K562 (cell line): ENCODE results near the gene SLC1A5. TPM values are rescaled to one million over a fixed set of nuclear protein-coding genes. Genes with fewer than 3 reads are reported as not detected.
A peak's percentile ranks its signal among the peaks of the same experiment; 100 is the strongest.

Experiments used
- FOXA3 ChIP-seq, 2 experiments: fragments of 450-650 bp in 1 of 2; sonication (generic) in 1 of 2; formaldehyde crosslinking; IDR thresholded peaks in 1 of 2; conservative IDR thresholded peaks in 1 of 2; 2 replicates each; pipeline versions ENCODE4 v1.4.0 to v1.8.0; 2020 to 2022; ENCODE audit warnings: mild to moderate bottlenecking in 2 of 2, missing genetic modification reagents in 1 of 2
- FOXM1 ChIP-seq, 2 experiments: fragments of 450-650 bp in 1 of 2; sonication (generic) in 1 of 2; formaldehyde crosslinking in 1 of 2; IDR thresholded peaks; 2 replicates each; pipeline versions ENCODE4 v1.6.1 to v1.9.0; 2017 to 2022; ENCODE audit warnings: low read depth in 2 of 2, mild to moderate bottlenecking in 2 of 2, missing genetic modification reagents in 1 of 2, moderate library complexity in 1 of 2
- HEY1 ChIP-seq: fragments of 250-450 bp; sonication (Bioruptor Pico); IDR thresholded peaks from 2 replicates; pipeline ENCODE4 v1.5.0; 2020; ENCODE audit warnings: mild to moderate bottlenecking, moderate library complexity, borderline replicate concordance
- HSF4 ChIP-seq: fragments of 250-450 bp; sonication (Bioruptor Pico); IDR thresholded peaks from 2 replicates; pipeline ENCODE4 v2.1.2; 2022; ENCODE audit warnings: mild to moderate bottlenecking, moderate library complexity, borderline replicate concordance
- ILF3 ChIP-seq: fragments of 450-650 bp; IDR thresholded peaks from 2 replicates; pipeline ENCODE4 v1.6.1; 2018; ENCODE audit warnings: antibody characterized with exemption, mild to moderate bottlenecking, moderate library complexity, borderline replicate concordance
- MYNN ChIP-seq, 2 experiments: sonication (generic); formaldehyde crosslinking in 1 of 2; IDR thresholded peaks; 2 replicates each; pipeline versions ENCODE4 v1.5.0 to v1.6.1; 2016 to 2020; ENCODE audit warnings: antibody characterized with exemption in 1 of 2, missing genetic modification reagents in 1 of 2
- NFATC3 ChIP-seq: fragments of 450-650 bp; IDR thresholded peaks from 2 replicates; pipeline ENCODE4 v1.6.1; 2017; ENCODE audit warnings: mild to moderate bottlenecking
- POU5F1 ChIP-seq: fragments of 150-350 bp; IDR thresholded peaks from 2 replicates; pipeline ENCODE4 v1.6.1; 2014; ENCODE audit warnings: borderline replicate concordance, low read length, low read depth, mild to moderate bottlenecking; ENCODE audit not compliant: partially characterized antibody
- PYGO2 ChIP-seq: fragments of 450-650 bp; IDR thresholded peaks from 2 replicates; pipeline ENCODE4 v1.6.1; 2016; ENCODE audit warnings: mild to moderate bottlenecking, missing genetic modification characterization, moderate library complexity, missing compliant biosample characterization
- RBBP5 ChIP-seq: fragments of 200-600 bp; sonication (generic); IDR thresholded peaks from 2 replicates; pipeline ENCODE4 v1.6.1; 2012; ENCODE audit warnings: borderline replicate concordance, mild to moderate bottlenecking, low read length, control low read depth, inconsistent platforms; ENCODE audit not compliant: insufficient read depth, poor library complexity, severe bottlenecking
- SRSF7 ChIP-seq: fragments of 200-400 bp; formaldehyde crosslinking; optimal IDR thresholded peaks from 2 replicates; pipeline ENCODE3; 2017; ENCODE audit warnings: mild to moderate bottlenecking, low read depth, low read length
- WHSC1 ChIP-seq: IDR thresholded peaks from one replicate; pipeline ENCODE4 v1.6.1; 2012; ENCODE audit warnings: low read length, control low read depth, inconsistent platforms
- ZNF133 ChIP-seq: fragments of 250-450 bp; sonication (Bioruptor Pico); IDR thresholded peaks from 2 replicates; pipeline ENCODE4 v1.4.0; 2020; ENCODE audit warnings: mild to moderate bottlenecking
- ZNF436 ChIP-seq: fragments of 250-450, 450-650 bp; sonication (Bioruptor Pico); formaldehyde crosslinking; IDR thresholded peaks from 2 replicates; pipeline ENCODE4 v1.7.0; 2020; ENCODE audit warnings: mild to moderate bottlenecking
- ZNF695 ChIP-seq: fragments of 450-650 bp; formaldehyde crosslinking; IDR thresholded peaks from 2 replicates; pipeline ENCODE4 v1.4.0; 2020; ENCODE audit warnings: mild to moderate bottlenecking, moderate library complexity
- ZNF766 ChIP-seq: fragments of 200-800 bp; sonication (Bioruptor generic); conservative IDR thresholded peaks from 2 replicates; pipeline ENCODE4 v1.6.1; 2016; ENCODE audit warnings: missing genetic modification characterization, missing compliant biosample characterization
- ZNF77 ChIP-seq: fragments of 250-450 bp; sonication (Bioruptor Pico); IDR thresholded peaks from 2 replicates; pipeline ENCODE4 v1.5.0; 2020
- polyA plus RNA-seq, 8 experiments: library from polyadenylated mRNA; depleted of rRNA in 4 of 8; stranded (reverse) in 5 of 8; unstranded in 3 of 8; fragments of >200 nt; fragmentation: Nextera tagmentation in 2 of 8; fragmentation: Illumina TruSeq in 1 of 8; extraction: Ambion mirVana in 2 of 8; extraction: Trizol in 1 of 8; gene quantifications; 2 replicates each; pipeline versions ENCODE4 v1.2.1 to v1.2.3, GENCODE V29; 2011 to 2014; ENCODE audit warnings: inconsistent platforms in 1 of 8, missing spikeins in 1 of 8
- total RNA-seq, 7 experiments: library from RNA; depleted of rRNA in 6 of 7; stranded (reverse); fragments of >200 nt in 6 of 7; fragmentation: Illumina TruSeq in 2 of 7; extraction: Trizol in 2 of 7; gene quantifications; 2 replicates each; pipeline versions ENCODE4 v1.2.1 to v1.2.3, GENCODE V29; 2011 to 2021; ENCODE audit warnings: low replicate concordance in 1 of 7
- TF ChIP-seq, protein P1 (sequence below): fragments of 150-350 bp; conservative IDR thresholded peaks from 2 replicates; pipeline ENCODE4 v1.6.1; 2014; ENCODE audit warnings: low read length
- TF ChIP-seq, protein P2 (sequence below): fragments of 450-650 bp; IDR thresholded peaks from 2 replicates; pipeline ENCODE4 v1.6.1; 2016; ENCODE audit warnings: low read depth, mild to moderate bottlenecking, moderate library complexity
- TF ChIP-seq, protein P3 (sequence below): fragments of 250-450 bp; sonication (Bioruptor Pico); IDR thresholded peaks from 2 replicates; pipeline ENCODE4 v1.5.0; 2021
- TF ChIP-seq, protein P4 (sequence below): sonication (generic); formaldehyde crosslinking; IDR thresholded peaks from 2 replicates; pipeline ENCODE4 v1.8.0; 2022; ENCODE audit warnings: missing genetic modification reagents, mild to moderate bottlenecking, moderate library complexity, borderline replicate concordance

The SLC1A5 gene
- total and polyA plus RNA-seq, 9 of the 15 experiments (the other 6 are each of a cell fraction or from before 2014, with no cell fraction given) = 31.2 to 417 (median 134) TPM

DNA sequence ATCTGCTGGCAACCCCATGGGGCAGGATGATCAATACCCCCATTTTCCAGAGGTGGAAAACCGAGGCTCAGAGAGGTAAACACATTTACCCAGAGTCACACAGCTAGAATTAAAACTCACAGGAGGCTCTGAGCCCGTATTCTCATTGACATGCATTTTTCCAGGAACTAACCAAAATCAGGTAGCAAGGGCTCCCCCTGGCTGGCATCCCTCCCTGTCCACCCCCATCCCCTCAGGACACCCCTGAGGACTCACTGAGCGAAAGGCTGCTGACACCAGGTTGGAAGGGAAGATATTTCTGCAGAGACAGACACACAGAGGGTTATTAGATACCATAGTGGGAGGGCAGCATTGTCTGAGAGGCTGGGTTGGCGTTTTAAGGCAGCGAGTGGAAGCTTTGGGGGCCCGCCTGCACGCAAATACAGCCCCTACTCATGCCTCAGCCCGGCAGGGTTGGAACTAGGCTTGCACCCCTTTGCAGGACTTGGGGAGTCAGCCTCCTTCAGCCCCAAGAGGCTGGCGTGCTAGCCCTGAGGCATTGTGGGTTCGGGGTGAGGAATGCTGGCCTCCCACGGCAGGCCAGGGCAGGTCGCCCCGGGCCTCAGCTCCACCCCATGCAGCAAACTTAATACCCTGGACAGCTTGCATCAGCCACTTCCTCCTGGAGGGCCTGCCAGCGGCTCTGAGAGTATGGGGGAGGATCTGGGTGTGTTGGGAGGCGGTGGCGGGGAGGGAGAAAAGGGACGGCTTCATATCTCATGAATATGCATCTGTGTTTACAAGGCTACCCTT is 3.9 kb downstream of the SLC1A5 start (continued):
- TF ChIP-seq NFATC3 (no peak), ILF3 (no peak), WHSC1 (no peak), HEY1 (CRISPR knock-in tag) (no peak), HSF4 (CRISPR knock-in tag) (no peak), SRSF7 (no peak), POU5F1 (no peak), MYNN (IDR thresholded peaks at IDR 0.05) (peak; percentile 85), MYNN (CRISPR knock-in tag; IDR thresholded peaks at IDR 0.05) (no peak), RBBP5 (peak; percentile 11), ZNF133 (CRISPR knock-in tag) (no peak), PYGO2 (tag) (no peak), ZNF766 (CRISPR knock-in tag) (peak; percentile 71; the same call in 1 of the 2 replicates), FOXM1 (IDR thresholded peaks at IDR 0.05; ENCODE audit: low read depth) (no peak), FOXM1 (CRISPR knock-in tag; IDR thresholded peaks at IDR 0.05; ENCODE audit: low read depth) (no peak; the same call in 1 of the 2 replicates), ZNF436 (no peak), ZNF77 (CRISPR knock-in tag) (no peak), ZNF695 (CRISPR knock-in tag) (no peak), FOXA3 (CRISPR knock-in tag; conservative IDR thresholded peaks at IDR 0.05 in 1 of 2, IDR thresholded peaks at IDR 0.05 in 1 of 2) (no peak; a peak in 1 of 4 replicates)
- TF ChIP-seq, protein P1, sequence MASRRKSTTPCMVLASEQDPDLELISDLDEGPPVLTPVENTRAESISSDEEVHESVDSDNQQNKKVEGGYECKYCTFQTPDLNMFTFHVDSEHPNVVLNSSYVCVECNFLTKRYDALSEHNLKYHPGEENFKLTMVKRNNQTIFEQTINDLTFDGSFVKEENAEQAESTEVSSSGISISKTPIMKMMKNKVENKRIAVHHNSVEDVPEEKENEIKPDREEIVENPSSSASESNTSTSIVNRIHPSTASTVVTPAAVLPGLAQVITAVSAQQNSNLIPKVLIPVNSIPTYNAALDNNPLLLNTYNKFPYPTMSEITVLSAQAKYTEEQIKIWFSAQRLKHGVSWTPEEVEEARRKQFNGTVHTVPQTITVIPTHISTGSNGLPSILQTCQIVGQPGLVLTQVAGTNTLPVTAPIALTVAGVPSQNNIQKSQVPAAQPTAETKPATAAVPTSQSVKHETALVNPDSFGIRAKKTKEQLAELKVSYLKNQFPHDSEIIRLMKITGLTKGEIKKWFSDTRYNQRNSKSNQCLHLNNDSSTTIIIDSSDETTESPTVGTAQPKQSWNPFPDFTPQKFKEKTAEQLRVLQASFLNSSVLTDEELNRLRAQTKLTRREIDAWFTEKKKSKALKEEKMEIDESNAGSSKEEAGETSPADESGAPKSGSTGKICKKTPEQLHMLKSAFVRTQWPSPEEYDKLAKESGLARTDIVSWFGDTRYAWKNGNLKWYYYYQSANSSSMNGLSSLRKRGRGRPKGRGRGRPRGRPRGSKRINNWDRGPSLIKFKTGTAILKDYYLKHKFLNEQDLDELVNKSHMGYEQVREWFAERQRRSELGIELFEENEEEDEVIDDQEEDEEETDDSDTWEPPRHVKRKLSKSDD = no peak
- TF ChIP-seq, protein P2, sequence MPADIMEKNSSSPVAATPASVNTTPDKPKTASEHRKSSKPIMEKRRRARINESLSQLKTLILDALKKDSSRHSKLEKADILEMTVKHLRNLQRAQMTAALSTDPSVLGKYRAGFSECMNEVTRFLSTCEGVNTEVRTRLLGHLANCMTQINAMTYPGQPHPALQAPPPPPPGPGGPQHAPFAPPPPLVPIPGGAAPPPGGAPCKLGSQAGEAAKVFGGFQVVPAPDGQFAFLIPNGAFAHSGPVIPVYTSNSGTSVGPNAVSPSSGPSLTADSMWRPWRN = no peak
- TF ChIP-seq, protein P3, sequence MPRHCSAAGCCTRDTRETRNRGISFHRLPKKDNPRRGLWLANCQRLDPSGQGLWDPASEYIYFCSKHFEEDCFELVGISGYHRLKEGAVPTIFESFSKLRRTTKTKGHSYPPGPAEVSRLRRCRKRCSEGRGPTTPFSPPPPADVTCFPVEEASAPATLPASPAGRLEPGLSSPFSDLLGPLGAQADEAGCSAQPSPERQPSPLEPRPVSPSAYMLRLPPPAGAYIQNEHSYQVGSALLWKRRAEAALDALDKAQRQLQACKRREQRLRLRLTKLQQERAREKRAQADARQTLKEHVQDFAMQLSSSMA (CRISPR knock-in tag) = no peak
- TF ChIP-seq, protein P4, sequence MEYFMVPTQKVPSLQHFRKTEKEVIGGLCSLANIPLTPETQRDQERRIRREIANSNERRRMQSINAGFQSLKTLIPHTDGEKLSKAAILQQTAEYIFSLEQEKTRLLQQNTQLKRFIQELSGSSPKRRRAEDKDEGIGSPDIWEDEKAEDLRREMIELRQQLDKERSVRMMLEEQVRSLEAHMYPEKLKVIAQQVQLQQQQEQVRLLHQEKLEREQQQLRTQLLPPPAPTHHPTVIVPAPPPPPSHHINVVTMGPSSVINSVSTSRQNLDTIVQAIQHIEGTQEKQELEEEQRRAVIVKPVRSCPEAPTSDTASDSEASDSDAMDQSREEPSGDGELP (CRISPR knock-in tag) = peak; percentile 93
